HCT116 (cell line): ENCODE measurements around the gene IMMP2L. TPM values are rescaled to one million over a fixed set of nuclear protein-coding genes. Genes with fewer than 3 reads are reported as not detected.

Experiments used
- ATAC-seq: fragments of 200-7000 bp; cut with Tn5 transposase; 2 replicates; pipeline ENCODE4 v1.9.1; 2020; ENCODE audit warnings: mild to moderate bottlenecking, moderate library complexity
- BruUV-seq: library from RNA; stranded (reverse); fragments of 400-500 nt; replicated peaks from 2 replicates; lab custom pipeline; 2021; lab: Mats Ljungman, UMichigan
- CTCF ChIA-PET: fragments of 300-600 bp; sonication (Branson Sonifier 250); formaldehyde crosslinking; loops from one replicate; lab custom pipeline; 2021; ENCODE audit warnings: antibody characterized with exemption; lab: Charles Lee
- POLR2A ChIA-PET: fragments of 300-600, 350-600 bp; sonication (Branson Sonifier 250); formaldehyde crosslinking; loops from one replicate; lab custom pipeline; 2021; ENCODE audit warnings: antibody characterized with exemption; lab: Charles Lee
- RAD21 ChIA-PET, 2 experiments: fragments of 300-600 bp; sonication (Branson Sonifier 250); formaldehyde crosslinking; loops; one replicate each; lab custom pipeline; 2023; ENCODE audit warnings: low total read pairs in 2 of 2; ENCODE audit not compliant: uncharacterized antibody in 2 of 2, unreplicated experiment in 2 of 2, low non-redundant PET in 1 of 2; lab: Charles Lee
- DNase-seq: peaks from one replicate; pipeline ENCODE4 v3.0.0-alpha.2; 2010; ENCODE audit warnings: low read depth, low spot score
- H2AFZ ChIP-seq: fragments of 200-600 bp; shearing (Covaris generic), sonication (generic); 2 replicates; pipeline ENCODE4 v1.6.1; 2017; ENCODE audit warnings: low read depth, mixed run types, mixed read lengths, antibody characterized with exemption, low read length; ENCODE audit not compliant: poor library complexity, severe bottlenecking
- H3K27ac ChIP-seq: 2 replicates; pipeline ENCODE4 v1.5.1; 2012; ENCODE audit warnings: low read depth, low read length
- H3K27me3 ChIP-seq: fragments of 200-600 bp; sonication (generic); 2 replicates; pipeline ENCODE4 v1.6.1; 2016; ENCODE audit warnings: mixed run types, low read length, mixed read lengths; ENCODE audit not compliant: insufficient read depth
- H3K36me3 ChIP-seq, 2 experiments: fragments of 200-500 bp in 1 of 2; fragments of 200-600 bp in 1 of 2; sonication (Bioruptor generic) in 1 of 2; sonication (generic) in 1 of 2; 2 replicates each; pipeline versions ENCODE4 v1.5.1 to v1.6.1; 2014 to 2016; ENCODE audit warnings: low read length in 2 of 2, inconsistent platforms in 1 of 2, mixed read lengths in 1 of 2, mixed run types in 1 of 2; ENCODE audit not compliant: insufficient read depth in 2 of 2, control insufficient read depth in 1 of 2
- H3K4me1 ChIP-seq, 2 experiments: fragments of 200-600 bp in 1 of 2; sonication (generic) in 1 of 2; 2 replicates each; pipeline versions ENCODE4 v1.5.1 to v1.6.1; 2012 to 2017; ENCODE audit warnings: low read length in 2 of 2, inconsistent platforms in 1 of 2, mild to moderate bottlenecking in 1 of 2, mixed read lengths in 1 of 2, mixed run types in 1 of 2, moderate library complexity in 1 of 2; ENCODE audit not compliant: insufficient read depth in 2 of 2, control insufficient read depth in 1 of 2
- H3K4me2 ChIP-seq: fragments of 200-600 bp; sonication (generic); 2 replicates; pipeline ENCODE4 v1.6.1; 2017; ENCODE audit warnings: mixed run types, low read length, mixed read lengths
- H3K4me3 ChIP-seq, 2 experiments: fragments of 200-600 bp in 1 of 2; sonication (generic) in 1 of 2; replicated peaks in 1 of 2; 2 replicates each; pipeline ENCODE4 v1.5.1; 2011 to 2016; ENCODE audit warnings: low read length in 2 of 2, control low read depth in 1 of 2, low read depth in 1 of 2, mild to moderate bottlenecking in 1 of 2, mixed read lengths in 1 of 2, mixed run types in 1 of 2
- H3K79me2 ChIP-seq: fragments of 200-600 bp; sonication (generic); 2 replicates; pipeline ENCODE4 v1.6.1; 2017; ENCODE audit warnings: mild to moderate bottlenecking, mixed run types, low read length, moderate library complexity, mixed read lengths; ENCODE audit not compliant: insufficient read depth
- H3K9ac ChIP-seq: fragments of 200-600 bp; sonication (generic); 2 replicates; pipeline ENCODE4 v1.6.1; 2016; ENCODE audit warnings: low read length, mixed read lengths
- H3K9me2 ChIP-seq: fragments of 200-600 bp; sonication (generic), shearing (Covaris generic); 2 replicates; pipeline ENCODE4 v1.6.1; 2017; ENCODE audit warnings: mixed run types, mild to moderate bottlenecking, moderate library complexity; ENCODE audit not compliant: insufficient read depth
- H3K9me3 ChIP-seq, 2 experiments: fragments of 200-500 bp in 1 of 2; fragments of 200-600 bp in 1 of 2; sonication (Bioruptor generic) in 1 of 2; sonication (generic) in 1 of 2; 2 replicates each; pipeline ENCODE4 v1.6.1; 2014 to 2017; ENCODE audit warnings: low read length in 2 of 2, mixed read lengths in 2 of 2, inconsistent platforms in 1 of 2, low read depth in 1 of 2, mild to moderate bottlenecking in 1 of 2, mixed run types in 1 of 2, moderate library complexity in 1 of 2; ENCODE audit not compliant: control insufficient read depth in 1 of 2, insufficient read depth in 1 of 2
- H4K20me1 ChIP-seq: fragments of 200-600 bp; sonication (generic), shearing (Covaris generic); 2 replicates; pipeline ENCODE4 v1.6.1; 2017; ENCODE audit warnings: mixed run types, mild to moderate bottlenecking, moderate library complexity; ENCODE audit not compliant: insufficient read depth
- EGR1 ChIP-seq: IDR thresholded peaks from 2 replicates; pipeline ENCODE4 v1.6.1; 2012; ENCODE audit warnings: low read depth
- ELF1 ChIP-seq: IDR thresholded peaks from 2 replicates; pipeline ENCODE4 v1.6.1; 2012; ENCODE audit warnings: low read depth, borderline replicate concordance
- EZH2phosphoT487 ChIP-seq: fragments of 200-600 bp; IDR thresholded peaks from 2 replicates; pipeline ENCODE4 v1.6.1; 2018; ENCODE audit warnings: antibody characterized with exemption, borderline replicate concordance
- FOSL1 ChIP-seq: IDR thresholded peaks from 2 replicates; pipeline ENCODE4 v1.6.1; 2012; ENCODE audit warnings: low read depth
- JUND ChIP-seq: IDR thresholded peaks from 2 replicates; pipeline ENCODE4 v1.6.1; 2012
- MAX ChIP-seq: IDR thresholded peaks from 2 replicates; pipeline ENCODE4 v1.6.1; 2012
- POLR2AphosphoS5 ChIP-seq: IDR thresholded peaks from 2 replicates; pipeline ENCODE4 v1.6.1; 2011; ENCODE audit warnings: mild to moderate bottlenecking, low read depth, low read length, moderate library complexity
- RAD21 ChIP-seq: IDR thresholded peaks from 2 replicates; pipeline ENCODE4 v1.6.1; 2012; ENCODE audit warnings: low read depth, mild to moderate bottlenecking
- SIN3A ChIP-seq: IDR thresholded peaks from 2 replicates; pipeline ENCODE4 v1.6.1; 2012; ENCODE audit warnings: low read depth
- SRF ChIP-seq: IDR thresholded peaks from 2 replicates; pipeline ENCODE4 v1.6.1; 2012; ENCODE audit warnings: low read depth
- TCF7L2 ChIP-seq: IDR thresholded peaks from 2 replicates; pipeline ENCODE4 v1.7.0; 2011; ENCODE audit warnings: borderline replicate concordance, inconsistent platforms; ENCODE audit not compliant: insufficient read depth, insufficient read length; ENCODE audit errors: extremely low read depth
- YY1 ChIP-seq: IDR thresholded peaks from 2 replicates; pipeline ENCODE4 v1.6.1; 2011; ENCODE audit warnings: low read length, low read depth, moderate library complexity, mild to moderate bottlenecking; ENCODE audit not compliant: insufficient replicate concordance; ENCODE audit errors: extremely low read depth
- intact Hi-C: fragments of 100-400 bp; cut with micrococcal nuclease; formaldehyde crosslinking; loops from 2 replicates; pipeline ENCODE4 v1.10.0; 2022
- total RNA-seq: library from RNA; stranded (reverse); gene quantifications from one replicate; pipeline ENCODE4 v1.2.1, GENCODE V29; 2021; ENCODE audit not compliant: unreplicated experiment
- TF ChIP-seq, protein P1 (sequence below): IDR thresholded peaks from 2 replicates; pipeline ENCODE4 v1.6.1; 2011; ENCODE audit warnings: mild to moderate bottlenecking, low read length, moderate library complexity; ENCODE audit not compliant: insufficient replicate concordance; ENCODE audit errors: extremely low read depth
- TF ChIP-seq, protein P2 (sequence below): IDR thresholded peaks from 2 replicates; pipeline ENCODE4 v1.6.1; 2012

Gene IMMP2L
- total RNA-seq, 1 experiment from 2014 or later, result 21.1 TPM

GRCh38 chr7:111011520-111011919 lies 550.8 kb downstream of the IMMP2L start (continued):
- no peak for TF ChIP-seq EZH2phosphoT487
- TF ChIP-seq MAX, result no peak
- TF ChIP-seq POLR2AphosphoS5, result no peak
- TF ChIP-seq RAD21, result no peak
- TF ChIP-seq, protein P1, sequence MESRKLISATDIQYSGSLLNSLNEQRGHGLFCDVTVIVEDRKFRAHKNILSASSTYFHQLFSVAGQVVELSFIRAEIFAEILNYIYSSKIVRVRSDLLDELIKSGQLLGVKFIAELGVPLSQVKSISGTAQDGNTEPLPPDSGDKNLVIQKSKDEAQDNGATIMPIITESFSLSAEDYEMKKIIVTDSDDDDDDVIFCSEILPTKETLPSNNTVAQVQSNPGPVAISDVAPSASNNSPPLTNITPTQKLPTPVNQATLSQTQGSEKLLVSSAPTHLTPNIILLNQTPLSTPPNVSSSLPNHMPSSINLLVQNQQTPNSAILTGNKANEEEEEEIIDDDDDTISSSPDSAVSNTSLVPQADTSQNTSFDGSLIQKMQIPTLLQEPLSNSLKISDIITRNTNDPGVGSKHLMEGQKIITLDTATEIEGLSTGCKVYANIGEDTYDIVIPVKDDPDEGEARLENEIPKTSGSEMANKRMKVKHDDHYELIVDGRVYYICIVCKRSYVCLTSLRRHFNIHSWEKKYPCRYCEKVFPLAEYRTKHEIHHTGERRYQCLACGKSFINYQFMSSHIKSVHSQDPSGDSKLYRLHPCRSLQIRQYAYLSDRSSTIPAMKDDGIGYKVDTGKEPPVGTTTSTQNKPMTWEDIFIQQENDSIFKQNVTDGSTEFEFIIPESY, result no peak
- TF ChIP-seq, protein P2, sequence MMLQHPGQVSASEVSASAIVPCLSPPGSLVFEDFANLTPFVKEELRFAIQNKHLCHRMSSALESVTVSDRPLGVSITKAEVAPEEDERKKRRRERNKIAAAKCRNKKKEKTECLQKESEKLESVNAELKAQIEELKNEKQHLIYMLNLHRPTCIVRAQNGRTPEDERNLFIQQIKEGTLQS, result no peak

- Histone ChIP-seq H3K9ac (no peak overlapping the region), H3K4me3 (no peak overlapping the region)
- CTCF ChIA-PET, result no interaction called here
- RAD21 ChIA-PET, result no interaction called here
- TF ChIP-seq, protein P1, result no peak
- no peak for TF ChIP-seq SIN3A
- TF ChIP-seq YY1, result no peak
- TF ChIP-seq JUND, result no peak
- TF ChIP-seq SRF, result no peak
- TF ChIP-seq TCF7L2, result no peak
- no peak for TF ChIP-seq EZH2phosphoT487
- no peak for TF ChIP-seq ELF1
- no peak for TF ChIP-seq EGR1
- no peak for TF ChIP-seq FOSL1
- TF ChIP-seq, all 23 proteins: peak for 0
- no peak for ATAC-seq
- no peaks in the 10 kb centered on the region for H3K79me2 ChIP-seq
- no peak overlapping the region for H3K27ac ChIP-seq
- no peaks in the 10 kb centered on the region for H3K27me3 ChIP-seq
- H3K36me3 ChIP-seq, result no peaks in the 10 kb centered on the region
- DNase-seq, result no peak
- intact Hi-C loops, result no loop called here
- BruUV-seq, result no TSS peak
- no peaks in the 10 kb centered on the region for H3K9me3 ChIP-seq
- H4K20me1 ChIP-seq, result no peaks in the 10 kb centered on the region
- H2AFZ ChIP-seq, result no peak overlapping the region
- H3K4me2 ChIP-seq, result no peak overlapping the region
- POLR2A ChIA-PET, result no interaction called here
- no peaks in the 10 kb centered on the region for H3K4me1 ChIP-seq
- no peaks in the 10 kb centered on the region for H3K9me2 ChIP-seq
Measured at GRCh38 chr7:111010798-111011197, 551.5 kb downstream of the IMMP2L start.
